HCT116 (cell line): ENCODE measurements around the gene COX20. TPM values are rescaled to one million over a fixed set of nuclear protein-coding genes. Genes with fewer than 3 reads are reported as not detected.
"Not testable (repeated sequence)": the region's sequence is repeated elsewhere in the genome, so short reads cannot be mapped to it uniquely, and the experiment has no call there.

ENCODE experiments used
- ATAC-seq: fragments of 200-7000 bp; cut with Tn5 transposase; 2 replicates; pipeline ENCODE4 v1.9.1; 2020; ENCODE audit warnings: mild to moderate bottlenecking, moderate library complexity
- BruUV-seq: library from RNA; stranded (reverse); fragments of 400-500 nt; replicated peaks from 2 replicates; lab custom pipeline; 2021; lab: Mats Ljungman, UMichigan
- CTCF ChIA-PET: fragments of 300-600 bp; sonication (Branson Sonifier 250); formaldehyde crosslinking; loops from one replicate; lab custom pipeline; 2021; ENCODE audit warnings: antibody characterized with exemption; lab: Charles Lee
- POLR2A ChIA-PET: fragments of 300-600, 350-600 bp; sonication (Branson Sonifier 250); formaldehyde crosslinking; loops from one replicate; lab custom pipeline; 2021; ENCODE audit warnings: antibody characterized with exemption; lab: Charles Lee
- RAD21 ChIA-PET, 2 experiments: fragments of 300-600 bp; sonication (Branson Sonifier 250); formaldehyde crosslinking; loops; one replicate each; lab custom pipeline; 2023; ENCODE audit warnings: low total read pairs in 2 of 2; ENCODE audit not compliant: uncharacterized antibody in 2 of 2, unreplicated experiment in 2 of 2, low non-redundant PET in 1 of 2; lab: Charles Lee
- DNase-seq: peaks from one replicate; pipeline ENCODE4 v3.0.0-alpha.2; 2010; ENCODE audit warnings: low read depth, low spot score
- H2AFZ ChIP-seq: fragments of 200-600 bp; shearing (Covaris generic), sonication (generic); 2 replicates; pipeline ENCODE4 v1.6.1; 2017; ENCODE audit warnings: low read depth, mixed run types, mixed read lengths, antibody characterized with exemption, low read length; ENCODE audit not compliant: poor library complexity, severe bottlenecking
- H3K27ac ChIP-seq: 2 replicates; pipeline ENCODE4 v1.5.1; 2012; ENCODE audit warnings: low read depth, low read length
- H3K27me3 ChIP-seq: fragments of 200-600 bp; sonication (generic); 2 replicates; pipeline ENCODE4 v1.6.1; 2016; ENCODE audit warnings: mixed run types, low read length, mixed read lengths; ENCODE audit not compliant: insufficient read depth
- H3K36me3 ChIP-seq, 2 experiments: fragments of 200-500 bp in 1 of 2; fragments of 200-600 bp in 1 of 2; sonication (Bioruptor generic) in 1 of 2; sonication (generic) in 1 of 2; 2 replicates each; pipeline versions ENCODE4 v1.5.1 to v1.6.1; 2014 to 2016; ENCODE audit warnings: low read length in 2 of 2, inconsistent platforms in 1 of 2, mixed read lengths in 1 of 2, mixed run types in 1 of 2; ENCODE audit not compliant: insufficient read depth in 2 of 2, control insufficient read depth in 1 of 2
- H3K4me1 ChIP-seq, 2 experiments: fragments of 200-600 bp in 1 of 2; sonication (generic) in 1 of 2; 2 replicates each; pipeline versions ENCODE4 v1.5.1 to v1.6.1; 2012 to 2017; ENCODE audit warnings: low read length in 2 of 2, inconsistent platforms in 1 of 2, mild to moderate bottlenecking in 1 of 2, mixed read lengths in 1 of 2, mixed run types in 1 of 2, moderate library complexity in 1 of 2; ENCODE audit not compliant: insufficient read depth in 2 of 2, control insufficient read depth in 1 of 2
- H3K4me2 ChIP-seq: fragments of 200-600 bp; sonication (generic); 2 replicates; pipeline ENCODE4 v1.6.1; 2017; ENCODE audit warnings: mixed run types, low read length, mixed read lengths
- H3K4me3 ChIP-seq, 2 experiments: fragments of 200-600 bp in 1 of 2; sonication (generic) in 1 of 2; replicated peaks in 1 of 2; 2 replicates each; pipeline ENCODE4 v1.5.1; 2011 to 2016; ENCODE audit warnings: low read length in 2 of 2, control low read depth in 1 of 2, low read depth in 1 of 2, mild to moderate bottlenecking in 1 of 2, mixed read lengths in 1 of 2, mixed run types in 1 of 2
- H3K79me2 ChIP-seq: fragments of 200-600 bp; sonication (generic); 2 replicates; pipeline ENCODE4 v1.6.1; 2017; ENCODE audit warnings: mild to moderate bottlenecking, mixed run types, low read length, moderate library complexity, mixed read lengths; ENCODE audit not compliant: insufficient read depth
- H3K9ac ChIP-seq: fragments of 200-600 bp; sonication (generic); 2 replicates; pipeline ENCODE4 v1.6.1; 2016; ENCODE audit warnings: low read length, mixed read lengths
- H3K9me2 ChIP-seq: fragments of 200-600 bp; sonication (generic), shearing (Covaris generic); 2 replicates; pipeline ENCODE4 v1.6.1; 2017; ENCODE audit warnings: mixed run types, mild to moderate bottlenecking, moderate library complexity; ENCODE audit not compliant: insufficient read depth
- H3K9me3 ChIP-seq, 2 experiments: fragments of 200-500 bp in 1 of 2; fragments of 200-600 bp in 1 of 2; sonication (Bioruptor generic) in 1 of 2; sonication (generic) in 1 of 2; 2 replicates each; pipeline ENCODE4 v1.6.1; 2014 to 2017; ENCODE audit warnings: low read length in 2 of 2, mixed read lengths in 2 of 2, inconsistent platforms in 1 of 2, low read depth in 1 of 2, mild to moderate bottlenecking in 1 of 2, mixed run types in 1 of 2, moderate library complexity in 1 of 2; ENCODE audit not compliant: control insufficient read depth in 1 of 2, insufficient read depth in 1 of 2
- H4K20me1 ChIP-seq: fragments of 200-600 bp; sonication (generic), shearing (Covaris generic); 2 replicates; pipeline ENCODE4 v1.6.1; 2017; ENCODE audit warnings: mixed run types, mild to moderate bottlenecking, moderate library complexity; ENCODE audit not compliant: insufficient read depth
- RAD21 ChIP-seq: IDR thresholded peaks from 2 replicates; pipeline ENCODE4 v1.6.1; 2012; ENCODE audit warnings: low read depth, mild to moderate bottlenecking
- SP1 ChIP-seq: IDR thresholded peaks from 2 replicates; pipeline ENCODE4 v1.6.1; 2012; ENCODE audit warnings: low read depth
- SRF ChIP-seq: IDR thresholded peaks from 2 replicates; pipeline ENCODE4 v1.6.1; 2012; ENCODE audit warnings: low read depth
- TCF7L2 ChIP-seq: IDR thresholded peaks from 2 replicates; pipeline ENCODE4 v1.7.0; 2011; ENCODE audit warnings: borderline replicate concordance, inconsistent platforms; ENCODE audit not compliant: insufficient read depth, insufficient read length; ENCODE audit errors: extremely low read depth
- intact Hi-C: fragments of 100-400 bp; cut with micrococcal nuclease; formaldehyde crosslinking; loops from 2 replicates; pipeline ENCODE4 v1.10.0; 2022
- total RNA-seq: library from RNA; stranded (reverse); gene quantifications from one replicate; pipeline ENCODE4 v1.2.1, GENCODE V29; 2021; ENCODE audit not compliant: unreplicated experiment
- TF ChIP-seq, protein P1 (sequence below): IDR thresholded peaks from 2 replicates; pipeline ENCODE4 v1.6.1; 2011; ENCODE audit warnings: mild to moderate bottlenecking, low read length, moderate library complexity; ENCODE audit not compliant: insufficient replicate concordance; ENCODE audit errors: extremely low read depth
- TF ChIP-seq, protein P2 (sequence below), 3 experiments: fragments of 200-600 bp in 1 of 3; sonication (generic) in 1 of 3; IDR thresholded peaks in 2 of 3; conservative IDR thresholded peaks in 1 of 3; 2 replicates each; pipeline ENCODE4 v1.5.1; 2012 to 2017; ENCODE audit warnings: low read depth in 2 of 3, low read length in 2 of 3, antibody characterized with exemption in 1 of 3, borderline replicate concordance in 1 of 3, control low read depth in 1 of 3, mild to moderate bottlenecking in 1 of 3, mixed read lengths in 1 of 3, mixed run types in 1 of 3, moderate library complexity in 1 of 3; ENCODE audit not compliant: insufficient read depth in 1 of 3

The COX20 gene
- total RNA-seq, 1 experiment from 2014 or later, result 48.1 TPM

DNA sequence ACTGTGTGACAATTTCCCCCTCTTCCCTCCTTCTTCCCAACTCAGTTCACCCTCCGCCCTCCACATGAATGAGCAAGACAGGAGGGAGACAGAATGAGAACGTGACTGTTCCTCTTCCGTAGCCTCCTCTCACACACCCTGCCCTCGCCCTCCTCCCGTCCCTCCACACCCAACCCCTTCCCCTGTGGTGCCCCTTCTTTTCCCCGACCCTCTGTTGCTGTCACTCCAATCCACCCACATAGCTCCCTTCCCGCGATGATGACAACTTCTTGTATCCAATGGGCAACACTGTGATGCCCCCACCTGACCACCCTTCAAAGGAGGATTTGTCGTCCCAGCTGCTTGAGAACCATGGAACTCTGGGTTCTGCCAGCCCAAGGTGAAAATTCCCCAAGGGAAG is 41.4 kb upstream of the COX20 start:
- no peak for DNase-seq
- TF ChIP-seq TCF7L2, result no peak
- TF ChIP-seq SRF, result no peak
- TF ChIP-seq SP1, result no peak
- TF ChIP-seq, protein P1, sequence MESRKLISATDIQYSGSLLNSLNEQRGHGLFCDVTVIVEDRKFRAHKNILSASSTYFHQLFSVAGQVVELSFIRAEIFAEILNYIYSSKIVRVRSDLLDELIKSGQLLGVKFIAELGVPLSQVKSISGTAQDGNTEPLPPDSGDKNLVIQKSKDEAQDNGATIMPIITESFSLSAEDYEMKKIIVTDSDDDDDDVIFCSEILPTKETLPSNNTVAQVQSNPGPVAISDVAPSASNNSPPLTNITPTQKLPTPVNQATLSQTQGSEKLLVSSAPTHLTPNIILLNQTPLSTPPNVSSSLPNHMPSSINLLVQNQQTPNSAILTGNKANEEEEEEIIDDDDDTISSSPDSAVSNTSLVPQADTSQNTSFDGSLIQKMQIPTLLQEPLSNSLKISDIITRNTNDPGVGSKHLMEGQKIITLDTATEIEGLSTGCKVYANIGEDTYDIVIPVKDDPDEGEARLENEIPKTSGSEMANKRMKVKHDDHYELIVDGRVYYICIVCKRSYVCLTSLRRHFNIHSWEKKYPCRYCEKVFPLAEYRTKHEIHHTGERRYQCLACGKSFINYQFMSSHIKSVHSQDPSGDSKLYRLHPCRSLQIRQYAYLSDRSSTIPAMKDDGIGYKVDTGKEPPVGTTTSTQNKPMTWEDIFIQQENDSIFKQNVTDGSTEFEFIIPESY, result no peak
- no peak for TF ChIP-seq RAD21
- TF ChIP-seq, protein P2, sequence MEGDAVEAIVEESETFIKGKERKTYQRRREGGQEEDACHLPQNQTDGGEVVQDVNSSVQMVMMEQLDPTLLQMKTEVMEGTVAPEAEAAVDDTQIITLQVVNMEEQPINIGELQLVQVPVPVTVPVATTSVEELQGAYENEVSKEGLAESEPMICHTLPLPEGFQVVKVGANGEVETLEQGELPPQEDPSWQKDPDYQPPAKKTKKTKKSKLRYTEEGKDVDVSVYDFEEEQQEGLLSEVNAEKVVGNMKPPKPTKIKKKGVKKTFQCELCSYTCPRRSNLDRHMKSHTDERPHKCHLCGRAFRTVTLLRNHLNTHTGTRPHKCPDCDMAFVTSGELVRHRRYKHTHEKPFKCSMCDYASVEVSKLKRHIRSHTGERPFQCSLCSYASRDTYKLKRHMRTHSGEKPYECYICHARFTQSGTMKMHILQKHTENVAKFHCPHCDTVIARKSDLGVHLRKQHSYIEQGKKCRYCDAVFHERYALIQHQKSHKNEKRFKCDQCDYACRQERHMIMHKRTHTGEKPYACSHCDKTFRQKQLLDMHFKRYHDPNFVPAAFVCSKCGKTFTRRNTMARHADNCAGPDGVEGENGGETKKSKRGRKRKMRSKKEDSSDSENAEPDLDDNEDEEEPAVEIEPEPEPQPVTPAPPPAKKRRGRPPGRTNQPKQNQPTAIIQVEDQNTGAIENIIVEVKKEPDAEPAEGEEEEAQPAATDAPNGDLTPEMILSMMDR (IDR thresholded peaks at IDR 0.05 in 2 of 3, conservative IDR thresholded peaks at IDR 0.05 in 1 of 3; ENCODE audit: borderline replicate concordance in 1 of 3, insufficient read depth in 1 of 3, low read depth in 2 of 3, low read length in 2 of 3), result no peak
- ChIA-PET CTCF (no interaction called here), RAD21 (no interaction called here), POLR2A (no interaction called here)
- Histone ChIP-seq H3K79me2 (no peaks in the 10 kb centered on the region), H3K4me1 (peaks cover 0 to 7% of the 10 kb centered on the region in 2 experiments; a peak in 2 of 4 replicates), H3K9ac (no peak overlapping the region), H4K20me1 (no peaks in the 10 kb centered on the region), H3K4me3 (no peak overlapping the region), H3K27me3 (no peaks in the 10 kb centered on the region), H3K27ac (no peak overlapping the region), H3K36me3 (no peaks in the 10 kb centered on the region), H3K9me3 (no peaks in the 10 kb centered on the region), H3K9me2 (no peaks in the 10 kb centered on the region), H2AFZ (no peak overlapping the region), H3K4me2 (no peak overlapping the region)
- ATAC-seq, result no peak
- intact Hi-C loops, result loop anchor here (10.0 kb wide), 1 partner anchor 339 kb away; the partner anchor contains the start of gene ADSS2
- no TSS peak for BruUV-seq

GRCh38 chr1:244794516-244794915 is 40.9 kb upstream of the COX20 start:
- H3K4me2 ChIP-seq, H3K36me3 ChIP-seq, RAD21 ChIA-PET, H3K4me3 ChIP-seq, H3K9ac ChIP-seq, H3K79me2 ChIP-seq, ATAC-seq, H3K4me1 ChIP-seq, H3K27ac ChIP-seq, H3K9me2 ChIP-seq, H3K27me3 ChIP-seq, POLR2A ChIA-PET, H4K20me1 ChIP-seq, DNase-seq, BruUV-seq, H3K9me3 ChIP-seq, H2AFZ ChIP-seq: not testable (repeated sequence)
- intact Hi-C loops, result loop anchor here (10.0 kb wide), 1 partner anchor 340 kb away; the partner anchor contains the start of gene ADSS2
- CTCF ChIA-PET, result interaction anchor here (1.0 kb wide), 1 partner anchor 191 kb away, joined by 3 read pairs; no protein-coding TSS in a partner anchor
